B cell (primary cell): ENCODE measurements around the gene NKAIN2. TPM values are rescaled to one million over a fixed set of nuclear protein-coding genes. Genes with fewer than 3 reads are reported as not detected.

ENCODE experiments used
- ATAC-seq: fragments of 200-7000 bp; cut with Tn5 transposase; one replicate; pipeline ENCODE4 v1.10.0; 2021; ENCODE audit warnings: low read depth, mild to moderate bottlenecking, moderate number of reproducible peaks, moderate library complexity
- CTCF ChIA-PET: fragments of 350-600 bp; sonication (Branson Sonifier 250); formaldehyde crosslinking; loops from one replicate; lab custom pipeline; 2021; ENCODE audit warnings: antibody characterized with exemption, inconsistent platforms; lab: Charles Lee
- POLR2A ChIA-PET: fragments of 350-600 bp; sonication (Branson Sonifier 250); formaldehyde crosslinking; loops from one replicate; lab custom pipeline; 2021; ENCODE audit warnings: antibody characterized with exemption; lab: Charles Lee
- DNase-seq: peaks from one replicate; pipeline ENCODE4 v3.0.0; 2013
- H2AFZ ChIP-seq: 2 replicates; pipeline ENCODE4 v1.6.1; 2012; ENCODE audit warnings: mild to moderate bottlenecking, low read depth, low read length; ENCODE audit not compliant: insufficient read depth, poor library complexity, severe bottlenecking
- H3K27ac ChIP-seq, 2 donors: 1 replicate in 1 of 2; 2 replicates in 1 of 2; pipeline ENCODE4 v1.5.1; 2012 to 2013; ENCODE audit warnings: low read length in 2 of 2, mild to moderate bottlenecking in 2 of 2, moderate library complexity in 1 of 2
- H3K27me3 ChIP-seq, 4 experiments: fragments of 200-600 bp in 1 of 4; sonication (generic) in 1 of 4; replicated peaks in 1 of 4; 1 replicate in 2 of 4; 2 replicates in 2 of 4; pipeline versions ENCODE4 v1.6.1 to v1.7.0; 2013 to 2016; ENCODE audit warnings: low read length in 3 of 4, mild to moderate bottlenecking in 2 of 4, mixed read lengths in 1 of 4, moderate library complexity in 1 of 4; ENCODE audit not compliant: insufficient read depth in 4 of 4, control insufficient read depth in 3 of 4; ENCODE audit errors: control extremely low read depth in 1 of 4
- H3K36me3 ChIP-seq, 2 experiments: replicated peaks in 1 of 2; 1 replicate in 1 of 2; 2 replicates in 1 of 2; pipeline versions ENCODE4 v1.6.1 to v1.7.1; 2013; ENCODE audit warnings: low read length in 1 of 2; ENCODE audit not compliant: insufficient read depth in 2 of 2, control insufficient read depth in 1 of 2; ENCODE audit errors: control extremely low read depth in 1 of 2, extremely low read depth in 1 of 2
- H3K4me1 ChIP-seq, 2 donors: fragments of 200-600 bp in 1 of 2; sonication (generic) in 1 of 2; 1 replicate in 1 of 2; 2 replicates in 1 of 2; pipeline versions ENCODE4 v1.5.1 to v1.6.1; 2013 to 2017; ENCODE audit warnings: low read length in 2 of 2; ENCODE audit not compliant: control insufficient read depth in 2 of 2, insufficient read depth in 2 of 2
- H3K4me2 ChIP-seq: replicated peaks from 2 replicates; pipeline ENCODE3; 2012; ENCODE audit warnings: mild to moderate bottlenecking, low read depth, low read length; ENCODE audit not compliant: poor library complexity, severe bottlenecking
- H3K4me3 ChIP-seq, 5 experiments: fragments of 200-600 bp in 1 of 5; sonication (generic) in 1 of 5; 1 replicate in 3 of 5; 2 replicates in 2 of 5; pipeline versions ENCODE4 v1.5.1 to v1.7.0; 2011 to 2016; ENCODE audit warnings: low read length in 4 of 5, mild to moderate bottlenecking in 4 of 5, low read depth in 2 of 5, control low read depth in 1 of 5, moderate library complexity in 1 of 5; ENCODE audit not compliant: insufficient read depth in 1 of 5; ENCODE audit errors: control extremely low read depth in 1 of 5, extremely low read depth in 1 of 5
- H3K79me2 ChIP-seq: fragments of 200-600 bp; sonication (generic); one replicate; pipeline ENCODE4 v1.6.0; 2016; ENCODE audit warnings: low read length; ENCODE audit not compliant: control insufficient read depth, insufficient read depth
- H3K9ac ChIP-seq: fragments of 200-600 bp; sonication (generic); 2 replicates; pipeline ENCODE4 v1.6.1; 2017; ENCODE audit warnings: mild to moderate bottlenecking, low read length, moderate library complexity
- H3K9me3 ChIP-seq, 3 donors: one replicate each; pipeline versions ENCODE4 v1.6.1 to v1.7.1; 2013; ENCODE audit warnings: low read length in 2 of 3; ENCODE audit not compliant: control insufficient read depth in 2 of 3, insufficient read depth in 1 of 3; ENCODE audit errors: control extremely low read depth in 1 of 3
- H4K20me1 ChIP-seq: 2 replicates; pipeline ENCODE4 v1.6.0; 2012; ENCODE audit warnings: mild to moderate bottlenecking, low read length; ENCODE audit not compliant: insufficient read depth, control insufficient read depth, poor library complexity, severe bottlenecking
- H3K27ac Mint-ChIP-seq: one replicate; pipeline ENCODE4 v1.8.0; 2021; ENCODE audit warnings: mixed read lengths
- H3K27me3 Mint-ChIP-seq: one replicate; pipeline ENCODE4 v1.8.0; 2021; ENCODE audit warnings: mixed read lengths
- H3K4me1 Mint-ChIP-seq: one replicate; pipeline ENCODE4 v1.8.0; 2021; ENCODE audit warnings: mixed read lengths
- H3K4me3 Mint-ChIP-seq: one replicate; pipeline ENCODE4 v1.8.0; 2021; ENCODE audit warnings: mixed read lengths
- H3K9me3 Mint-ChIP-seq: one replicate; pipeline ENCODE4 v1.8.0; 2022; ENCODE audit warnings: mixed read lengths; ENCODE audit not compliant: insufficient read depth
- EZH2 ChIP-seq: IDR thresholded peaks from 2 replicates; pipeline ENCODE4 v1.6.1; 2012; ENCODE audit warnings: borderline replicate concordance, low read depth, mild to moderate bottlenecking, moderate library complexity, low read length; ENCODE audit not compliant: insufficient read depth, poor library complexity, severe bottlenecking
- WGBS: methylation state at CpG from one replicate; pipeline ENCODE4 v1.1.5; 2013; ENCODE audit warnings: missing lambda C conversion rate; ENCODE audit not compliant: insufficient coverage; 5-methylcytosine and 5-hydroxymethylcytosine counted together
- intact Hi-C: fragments of 100-400 bp; cut with micrococcal nuclease; formaldehyde crosslinking; loops from one replicate; pipeline ENCODE4 v1.10.0; 2022
- polyA plus RNA-seq: library from polyadenylated mRNA; depleted of rRNA; stranded (reverse); fragments of >200 nt; gene quantifications from 2 replicates; pipeline ENCODE4 v1.2.3, GENCODE V29; 2012
- total RNA-seq, 2 donors: library from RNA; stranded (reverse); fragments of 120-200 nt in 1 of 2; gene quantifications; 1 replicate in 1 of 2; 2 replicates in 1 of 2; pipeline versions ENCODE4 v1.2.3 to v1.2.4, GENCODE V29; 2013 to 2022
- TF ChIP-seq, protein P1 (sequence below): fragments of 200-600 bp; IDR thresholded peaks from one replicate; pipeline ENCODE4 v1.8.0; 2022; ENCODE audit warnings: antibody characterized with exemption, mild to moderate bottlenecking

The NKAIN2 gene
- total and polyA plus RNA-seq, 2 donors (not counting 1 experiment from before 2014, with no cell fraction given) = not detected

DNA sequence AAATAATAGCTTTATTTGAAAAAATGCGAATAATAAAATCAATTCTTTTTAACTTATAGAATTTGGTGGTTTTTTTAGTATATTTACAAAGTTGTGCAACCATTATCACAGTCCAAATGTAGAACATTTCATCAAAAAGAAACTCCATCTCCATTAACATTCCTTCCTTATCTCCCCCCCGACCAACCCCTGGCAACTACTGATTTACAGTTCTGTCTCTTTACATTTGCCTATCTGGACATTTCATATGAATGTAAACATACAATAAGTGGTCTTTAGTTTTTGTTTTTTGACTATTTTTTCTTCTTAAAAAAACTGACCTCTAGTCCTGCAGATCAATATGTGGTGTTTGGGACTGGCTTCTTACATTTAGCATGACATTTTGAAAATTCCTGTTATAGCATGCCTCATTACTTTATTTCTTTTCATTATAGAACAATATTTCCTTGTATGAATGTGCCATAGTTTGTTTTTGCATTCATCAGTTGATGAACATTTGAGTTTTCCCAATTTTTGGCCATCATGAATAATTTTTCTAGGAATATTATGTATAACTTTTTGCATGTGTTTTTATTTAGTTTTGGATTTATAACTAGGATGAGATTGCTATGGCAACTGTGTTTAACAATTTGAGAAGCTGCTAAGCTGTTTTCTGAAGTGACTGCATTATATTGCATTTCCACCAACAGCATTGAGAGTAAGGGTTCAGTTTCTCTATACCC is 344.7 kb downstream of the NKAIN2 start:
- DNase-seq = no peak
- Mint-ChIP-seq H3K27ac (no peak overlapping the region), H3K4me1 (no peaks in the 10 kb centered on the region), H3K9me3 (peaks cover 2% of the 10 kb centered on the region), H3K4me3 (no peak overlapping the region), H3K27me3 (no peaks in the 10 kb centered on the region)
- ChIA-PET CTCF (no interaction called here), POLR2A (no interaction called here)
- TF ChIP-seq EZH2 = no peak
- TF ChIP-seq, protein P1, sequence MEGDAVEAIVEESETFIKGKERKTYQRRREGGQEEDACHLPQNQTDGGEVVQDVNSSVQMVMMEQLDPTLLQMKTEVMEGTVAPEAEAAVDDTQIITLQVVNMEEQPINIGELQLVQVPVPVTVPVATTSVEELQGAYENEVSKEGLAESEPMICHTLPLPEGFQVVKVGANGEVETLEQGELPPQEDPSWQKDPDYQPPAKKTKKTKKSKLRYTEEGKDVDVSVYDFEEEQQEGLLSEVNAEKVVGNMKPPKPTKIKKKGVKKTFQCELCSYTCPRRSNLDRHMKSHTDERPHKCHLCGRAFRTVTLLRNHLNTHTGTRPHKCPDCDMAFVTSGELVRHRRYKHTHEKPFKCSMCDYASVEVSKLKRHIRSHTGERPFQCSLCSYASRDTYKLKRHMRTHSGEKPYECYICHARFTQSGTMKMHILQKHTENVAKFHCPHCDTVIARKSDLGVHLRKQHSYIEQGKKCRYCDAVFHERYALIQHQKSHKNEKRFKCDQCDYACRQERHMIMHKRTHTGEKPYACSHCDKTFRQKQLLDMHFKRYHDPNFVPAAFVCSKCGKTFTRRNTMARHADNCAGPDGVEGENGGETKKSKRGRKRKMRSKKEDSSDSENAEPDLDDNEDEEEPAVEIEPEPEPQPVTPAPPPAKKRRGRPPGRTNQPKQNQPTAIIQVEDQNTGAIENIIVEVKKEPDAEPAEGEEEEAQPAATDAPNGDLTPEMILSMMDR = no peak
- no CpG with 5 or more reads among the region's 2 CpGs for WGBS
- Histone ChIP-seq H3K4me1 (no peaks in the 10 kb centered on the region), H2AFZ (no peak overlapping the region), H3K79me2 (no peaks in the 10 kb centered on the region), H4K20me1 (no peaks in the 10 kb centered on the region), H3K9ac (no peak overlapping the region), H3K27ac (no peak overlapping the region), H3K4me2 (no peak overlapping the region), H3K4me3 (no peak overlapping the region), H3K9me3 (no peaks in the 10 kb centered on the region), H3K27me3 (no peaks in the 10 kb centered on the region), H3K36me3 (no peaks in the 10 kb centered on the region)
- ATAC-seq = no peak
- intact Hi-C loops = no loop called here

DNA sequence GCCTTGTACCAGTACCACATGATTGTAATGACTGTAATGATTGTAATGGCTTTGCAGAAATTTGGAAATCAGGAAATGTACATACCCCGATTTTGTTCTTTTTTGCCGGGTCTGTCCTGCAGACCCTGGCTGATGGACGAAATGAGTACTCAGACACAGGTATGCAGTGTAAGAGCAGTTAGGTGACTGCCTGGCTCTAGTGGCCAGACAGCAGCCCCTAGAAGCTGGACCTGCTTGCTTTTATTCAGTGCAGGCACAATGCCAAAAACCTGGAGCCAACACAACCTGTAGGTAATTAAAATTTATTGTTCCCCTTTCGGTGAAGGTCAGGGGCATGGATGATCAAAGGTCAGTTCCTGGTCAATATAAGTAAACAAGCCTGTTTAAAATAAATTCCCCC is 346.0 kb downstream of the NKAIN2 start:
- intact Hi-C loops = no loop called here
- DNase-seq (no peak), ATAC-seq (no peak)
- Mint-ChIP-seq H3K4me1 (no peaks in the 10 kb centered on the region), H3K9me3 (peaks cover 2% of the 10 kb centered on the region), H3K4me3 (no peak overlapping the region), H3K27ac (no peak overlapping the region), H3K27me3 (no peaks in the 10 kb centered on the region)
- Histone ChIP-seq H3K4me2 (no peak overlapping the region), H3K27ac (no peak overlapping the region), H3K36me3 (no peaks in the 10 kb centered on the region), H2AFZ (no peak overlapping the region), H3K27me3 (no peaks in the 10 kb centered on the region), H3K4me1 (no peaks in the 10 kb centered on the region), H3K79me2 (no peaks in the 10 kb centered on the region), H3K9me3 (no peaks in the 10 kb centered on the region), H3K4me3 (no peak overlapping the region), H3K9ac (no peak overlapping the region), H4K20me1 (no peaks in the 10 kb centered on the region)
- ChIA-PET CTCF (no interaction called here), POLR2A (no interaction called here)
- TF ChIP-seq, protein P1 = no peak
- TF ChIP-seq EZH2 = no peak
- 100% methylated on average over 2 of the region's 4 CpGs for WGBS
